ENCODE data around the gene ACVR1. TPM values are rescaled to one million over a fixed set of nuclear protein-coding genes. Genes with fewer than 3 reads are reported as not detected.
"Not testable (repeated sequence)": the region's sequence is repeated elsewhere in the genome, so short reads cannot be mapped to it uniquely, and the experiment has no call there.

Gene ACVR1
- total and polyA plus RNA-seq, 5 donors from 2014 or later: 14.1 to 64.2 (median 19.4) TPM

DNA sequence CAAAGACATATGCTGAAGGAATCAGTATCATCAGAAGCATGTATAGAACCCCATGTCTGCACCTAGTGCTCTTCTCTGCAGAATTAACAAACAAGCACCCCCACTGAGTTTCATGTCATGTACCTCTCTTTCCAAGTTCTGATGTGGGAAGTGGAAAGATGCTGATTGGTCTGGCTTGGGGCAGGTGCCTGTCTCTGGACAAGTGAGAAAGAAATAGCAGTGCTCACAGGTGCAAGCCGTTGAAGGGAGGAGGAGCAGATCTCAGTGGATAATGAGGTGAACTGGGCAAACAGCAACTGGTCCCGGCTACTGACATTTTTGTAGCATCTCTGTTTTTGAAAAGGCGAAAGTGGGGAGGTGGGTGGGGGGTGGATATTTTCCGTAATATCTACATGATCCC is 17.5 kb upstream of the ACVR1 start:
- peaks cover 3% of the 10 kb centered on the region for H3K36me3 Mint-ChIP-seq
- ATAC-seq (ENCODE audit: low read depth in 2 of 2): no peak
- Histone ChIP-seq H3K4me1 (ENCODE audit: control insufficient read depth, insufficient read depth, low read length, poor library complexity, severe bottlenecking) (peaks cover 82% of the 10 kb centered on the region), H3K36me3 (ENCODE audit: control insufficient read depth, insufficient read depth, low read length) (no peaks in the 10 kb centered on the region), H3K27ac (ENCODE audit: insufficient read depth, low read length, poor library complexity, severe bottlenecking) (no peak overlapping the region), H3K4me3 (ENCODE audit: low read depth, low read length) (no peak overlapping the region), H3K27me3 (ENCODE audit: control insufficient read depth, insufficient read depth, low read length) (no peaks in the 10 kb centered on the region), H3K9me3 (ENCODE audit: control insufficient read depth in 2 of 2, low read length in 2 of 2) (no peaks in the 10 kb centered on the region)
- peak overlapping the region in 3 of 4 donors; percentile 25 to 62 (median 46) for H3K4me3 Mint-ChIP-seq
- H3K9me3 Mint-ChIP-seq: no peaks in the 10 kb centered on the region
- peaks cover 25 to 85% (median 59%) of the 10 kb centered on the region in 4 donors for H3K4me1 Mint-ChIP-seq
- no peak for DNase-seq
- H3K27ac Mint-ChIP-seq: peak overlapping the region in 2 of 3 donors; percentile 40 to 88
- H3K27me3 Mint-ChIP-seq: no peaks in the 10 kb centered on the region

DNA sequence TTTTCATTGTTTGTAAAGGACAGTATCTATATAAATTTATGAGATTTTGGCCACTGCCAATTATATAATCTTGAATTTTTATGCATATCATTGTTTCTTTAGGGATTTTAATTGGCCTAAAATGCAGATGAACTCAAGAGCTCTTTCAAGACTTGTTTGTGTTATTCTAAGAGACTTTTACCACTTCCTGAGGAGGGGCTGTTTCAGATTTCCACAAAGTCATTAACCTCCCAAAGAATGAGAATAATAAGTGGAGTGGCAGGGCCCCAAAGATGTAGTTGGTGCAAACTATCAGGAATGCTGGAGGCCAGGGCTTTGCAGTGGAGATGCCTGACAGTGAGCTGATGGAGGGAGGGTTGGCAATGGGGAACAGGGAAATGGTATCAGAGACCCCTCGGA is 15.5 kb upstream of the ACVR1 start:
- peak in 1 of 3 donors; percentile 69 for DNase-seq

DNA sequence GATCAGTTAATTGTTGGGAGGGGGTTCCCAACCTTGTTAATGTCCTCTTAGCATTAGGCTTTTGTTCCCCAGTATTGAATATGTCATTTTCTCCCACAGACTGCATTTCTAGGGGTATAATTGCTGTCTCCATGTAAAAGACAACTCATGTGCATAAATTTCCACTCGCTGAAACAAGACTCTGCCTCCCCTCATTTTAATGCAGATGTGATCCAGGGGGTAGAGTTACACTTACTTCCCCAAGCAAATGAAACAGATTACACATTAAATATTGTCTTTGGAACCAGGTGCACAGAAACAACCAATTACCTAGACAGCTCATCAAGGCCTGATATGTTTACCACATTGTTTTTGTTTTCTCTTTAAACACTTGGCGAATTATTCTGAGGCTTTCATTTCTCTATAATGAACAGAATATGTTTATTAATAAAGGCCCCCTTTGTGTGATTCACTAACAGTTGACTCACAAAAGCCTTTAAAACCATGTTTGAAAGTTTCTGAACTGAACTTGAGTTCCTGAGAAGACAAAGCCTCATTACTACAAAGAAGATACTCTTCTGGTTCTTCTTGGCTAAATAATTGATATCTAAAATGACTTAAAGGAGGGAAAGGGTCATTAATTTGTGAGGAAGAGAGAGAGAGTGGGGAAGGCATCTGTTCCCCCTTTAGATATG is 15.0 kb upstream of the ACVR1 start:
- Mint-ChIP-seq H3K27me3 (no peaks in the 10 kb centered on the region), H3K4me1 (peaks cover 20 to 65% (median 43%) of the 10 kb centered on the region in 4 donors), H3K4me3 (peak overlapping the region; percentile 57 to 95 (median 84)), H3K27ac (peak overlapping the region; percentile 90 to 99 (median 96)), H3K9me3 (no peaks in the 10 kb centered on the region), H3K36me3 (peaks cover 4% of the 10 kb centered on the region)
- H3K9me3 ChIP-seq (ENCODE audit: control insufficient read depth in 2 of 2, low read length in 2 of 2): no peaks in the 10 kb centered on the region
- H3K36me3 ChIP-seq (ENCODE audit: control insufficient read depth, insufficient read depth, low read length): no peaks in the 10 kb centered on the region
- ATAC-seq (ENCODE audit: low read depth in 2 of 2) (peak in 1 of 2 donors; percentile 10), DNase-seq (no peak)
- no peaks in the 10 kb centered on the region for H3K27me3 ChIP-seq (ENCODE audit: control insufficient read depth, insufficient read depth, low read length)
- peak overlapping the region; percentile 66 for H3K4me3 ChIP-seq (ENCODE audit: low read depth, low read length)
- H3K27ac ChIP-seq (ENCODE audit: insufficient read depth, low read length, poor library complexity, severe bottlenecking): peak overlapping the region; percentile 56
- H3K4me1 ChIP-seq (ENCODE audit: control insufficient read depth, insufficient read depth, low read length, poor library complexity, severe bottlenecking): peaks cover 57% of the 10 kb centered on the region

More for the DNA sequence above, 15.5 kb upstream of the ACVR1 start:
- Mint-ChIP-seq H3K36me3 (peaks cover 4% of the 10 kb centered on the region), H3K9me3 (no peaks in the 10 kb centered on the region), H3K4me3 (peak overlapping the region; percentile 57 to 95 (median 84)), H3K4me1 (peaks cover 20 to 70% (median 48%) of the 10 kb centered on the region in 4 donors), H3K27ac (peak overlapping the region; percentile 90 to 99 (median 96)), H3K27me3 (no peaks in the 10 kb centered on the region)
- Histone ChIP-seq H3K27ac (ENCODE audit: insufficient read depth, low read length, poor library complexity, severe bottlenecking) (peak overlapping the region; percentile 56), H3K9me3 (ENCODE audit: control insufficient read depth in 2 of 2, low read length in 2 of 2) (no peaks in the 10 kb centered on the region), H3K36me3 (ENCODE audit: control insufficient read depth, insufficient read depth, low read length) (no peaks in the 10 kb centered on the region), H3K27me3 (ENCODE audit: control insufficient read depth, insufficient read depth, low read length) (no peaks in the 10 kb centered on the region), H3K4me1 (ENCODE audit: control insufficient read depth, insufficient read depth, low read length, poor library complexity, severe bottlenecking) (peaks cover 62% of the 10 kb centered on the region), H3K4me3 (ENCODE audit: low read depth, low read length) (peak overlapping the region; percentile 66)
- peak in 1 of 2 donors; percentile 38 for ATAC-seq (ENCODE audit: low read depth in 2 of 2)

DNA sequence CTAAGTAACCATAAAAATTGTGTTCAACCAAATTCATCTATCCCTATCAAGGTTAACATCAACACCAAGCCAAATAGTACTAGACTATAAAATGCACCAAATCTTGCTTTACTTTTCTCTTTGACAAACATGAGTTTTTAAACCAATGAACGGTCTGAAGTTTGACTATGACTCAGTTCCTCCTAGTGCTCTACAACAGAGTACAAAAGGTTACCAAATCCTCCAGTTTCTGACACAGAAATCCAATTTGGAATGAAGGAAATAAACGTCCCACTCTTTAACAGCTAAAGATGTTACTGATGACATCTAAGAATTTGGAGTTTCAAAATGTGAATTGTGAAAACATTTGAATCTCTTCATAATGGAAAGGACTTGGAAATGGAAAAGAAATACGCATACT is 11.8 kb upstream of the ACVR1 start:
- Histone ChIP-seq H3K4me1 (ENCODE audit: control insufficient read depth, insufficient read depth, low read length, poor library complexity, severe bottlenecking) (peaks cover 29% of the 10 kb centered on the region), H3K27ac (ENCODE audit: insufficient read depth, low read length, poor library complexity, severe bottlenecking) (no peak overlapping the region), H3K4me3 (ENCODE audit: low read depth, low read length) (no peak overlapping the region), H3K27me3 (ENCODE audit: control insufficient read depth, insufficient read depth, low read length) (no peaks in the 10 kb centered on the region), H3K9me3 (ENCODE audit: control insufficient read depth in 2 of 2, low read length in 2 of 2) (no peaks in the 10 kb centered on the region), H3K36me3 (ENCODE audit: control insufficient read depth, insufficient read depth, low read length) (no peaks in the 10 kb centered on the region)
- DNase-seq (no peak), ATAC-seq (ENCODE audit: low read depth in 2 of 2) (no peak)
- Mint-ChIP-seq H3K4me3 (no peak overlapping the region), H3K4me1 (peaks cover 15 to 43% (median 28%) of the 10 kb centered on the region in 4 donors), H3K27ac (peak overlapping the region in 1 of 3 donors; percentile 13), H3K36me3 (peaks cover 7% of the 10 kb centered on the region), H3K27me3 (no peaks in the 10 kb centered on the region), H3K9me3 (no peaks in the 10 kb centered on the region)

DNA sequence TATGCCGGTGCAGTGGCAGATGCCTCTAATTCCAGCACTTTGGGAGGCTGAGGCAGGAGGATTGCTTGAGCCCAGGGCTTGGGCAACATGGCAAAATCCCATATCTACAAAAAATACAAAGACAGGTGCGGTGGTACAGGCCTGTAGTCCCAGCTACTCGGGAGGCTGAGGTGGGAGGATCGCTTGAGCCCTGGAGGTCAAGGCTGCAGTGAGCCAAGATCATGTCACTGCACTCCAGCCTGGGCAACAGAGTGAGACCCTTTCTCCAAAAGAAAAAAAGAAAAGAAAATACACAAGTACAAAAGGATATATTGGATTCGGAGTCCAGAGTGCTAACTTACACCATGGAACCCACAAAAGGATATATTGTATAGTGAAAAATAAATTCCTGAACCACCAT is 8.4 kb upstream of the ACVR1 start:
- H3K4me3 Mint-ChIP-seq; H3K27ac ChIP-seq (ENCODE audit: insufficient read depth, low read length, poor library complexity, severe bottlenecking); H3K27me3 Mint-ChIP-seq; H3K36me3 ChIP-seq (ENCODE audit: control insufficient read depth, insufficient read depth, low read length); ATAC-seq (ENCODE audit: low read depth in 2 of 2); H3K9me3 ChIP-seq (ENCODE audit: control insufficient read depth in 2 of 2, low read length in 2 of 2); H3K9me3 Mint-ChIP-seq; H3K27ac Mint-ChIP-seq; H3K4me3 ChIP-seq (ENCODE audit: low read depth, low read length); DNase-seq; H3K27me3 ChIP-seq (ENCODE audit: control insufficient read depth, insufficient read depth, low read length); H3K36me3 Mint-ChIP-seq: not testable (repeated sequence)
- H3K4me1 ChIP-seq (ENCODE audit: control insufficient read depth, insufficient read depth, low read length, poor library complexity, severe bottlenecking): peaks cover 14% of the 10 kb centered on the region
- peaks cover 0 to 27% (median 11%) of the 10 kb centered on the region in 4 donors for H3K4me1 Mint-ChIP-seq

DNA sequence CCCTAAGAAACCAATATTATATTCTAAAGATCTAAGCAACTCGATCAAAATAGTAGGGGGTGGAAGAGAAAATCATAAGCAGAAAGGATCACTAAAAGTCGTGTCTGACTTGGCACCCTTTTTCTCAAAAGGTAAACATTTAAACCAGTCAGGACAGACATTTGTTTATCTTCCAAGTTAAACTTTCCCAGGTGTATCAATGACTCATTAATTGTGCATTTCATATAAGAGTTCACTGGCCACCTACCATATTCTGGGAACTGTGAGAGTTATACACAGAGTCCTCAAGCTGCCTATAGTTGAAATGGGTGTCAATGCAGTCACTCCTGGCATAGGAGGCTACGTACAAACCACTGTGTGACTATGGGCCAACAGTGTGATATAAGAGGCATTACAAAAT is 4.8 kb upstream of the ACVR1 start:
- ATAC-seq (ENCODE audit: low read depth in 2 of 2) (no peak), DNase-seq (no peak)
- no peak overlapping the region for H3K4me3 ChIP-seq (ENCODE audit: low read depth, low read length)
- Mint-ChIP-seq H3K4me1 (peaks cover 8 to 45% (median 32%) of the 10 kb centered on the region in 4 donors), H3K27ac (no peak overlapping the region), H3K27me3 (no peaks in the 10 kb centered on the region), H3K9me3 (no peaks in the 10 kb centered on the region), H3K4me3 (no peak overlapping the region), H3K36me3 (peaks cover 9% of the 10 kb centered on the region)
- no peak overlapping the region for H3K27ac ChIP-seq (ENCODE audit: insufficient read depth, low read length, poor library complexity, severe bottlenecking)
- H3K27me3 ChIP-seq (ENCODE audit: control insufficient read depth, insufficient read depth, low read length): no peaks in the 10 kb centered on the region
- H3K36me3 ChIP-seq (ENCODE audit: control insufficient read depth, insufficient read depth, low read length): no peaks in the 10 kb centered on the region
- no peaks in the 10 kb centered on the region for H3K9me3 ChIP-seq (ENCODE audit: control insufficient read depth in 2 of 2, low read length in 2 of 2)
- peaks cover 38% of the 10 kb centered on the region for H3K4me1 ChIP-seq (ENCODE audit: control insufficient read depth, insufficient read depth, low read length, poor library complexity, severe bottlenecking)

DNA sequence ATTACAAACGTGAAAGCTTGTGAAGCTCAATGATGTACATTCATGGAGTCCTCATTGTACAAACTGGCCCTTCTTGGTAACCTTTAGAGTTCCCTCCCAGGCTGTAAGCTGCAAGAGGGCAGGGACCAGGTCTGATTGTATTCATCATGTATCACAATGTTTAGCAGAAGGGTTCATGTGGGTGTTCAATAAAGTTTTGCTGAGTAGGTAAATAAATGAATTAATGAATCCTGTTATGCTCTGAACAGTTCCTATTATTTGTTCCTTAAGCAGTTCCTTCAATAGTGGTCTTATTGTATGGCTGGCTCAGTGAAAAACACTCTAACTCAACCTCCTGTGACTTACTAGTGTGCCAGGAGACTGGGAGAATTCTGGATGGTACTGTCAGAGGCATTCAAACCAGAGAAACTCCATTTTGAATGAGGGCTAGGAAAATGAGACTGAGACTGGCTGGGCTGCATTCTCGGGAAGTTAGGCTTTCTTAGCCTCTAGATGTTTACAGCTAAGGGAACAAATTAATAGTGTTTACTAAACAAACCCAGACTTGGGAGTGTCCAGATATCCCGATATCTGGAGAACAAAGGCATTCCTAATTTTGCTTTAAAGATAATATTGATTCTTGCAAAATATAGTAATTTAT is 1.8 kb upstream of the ACVR1 start:
- Mint-ChIP-seq H3K36me3 (peaks cover 5% of the 10 kb centered on the region), H3K27me3 (no peaks in the 10 kb centered on the region), H3K9me3 (no peaks in the 10 kb centered on the region), H3K27ac (peak overlapping the region; percentile 41 to 84 (median 83)), H3K4me3 (peak overlapping the region; percentile 89 to 99 (median 91)), H3K4me1 (peaks cover 20 to 64% (median 52%) of the 10 kb centered on the region in 4 donors)
- H3K36me3 ChIP-seq (ENCODE audit: control insufficient read depth, insufficient read depth, low read length): no peaks in the 10 kb centered on the region
- H3K4me3 ChIP-seq (ENCODE audit: low read depth, low read length): peak overlapping the region; percentile 97
- no peak for DNase-seq
- no peaks in the 10 kb centered on the region for H3K27me3 ChIP-seq (ENCODE audit: control insufficient read depth, insufficient read depth, low read length)
- ATAC-seq (ENCODE audit: low read depth in 2 of 2): no peak
- H3K4me1 ChIP-seq (ENCODE audit: control insufficient read depth, insufficient read depth, low read length, poor library complexity, severe bottlenecking): peaks cover 53% of the 10 kb centered on the region
- H3K27ac ChIP-seq (ENCODE audit: insufficient read depth, low read length, poor library complexity, severe bottlenecking): peak overlapping the region; percentile 76
- H3K9me3 ChIP-seq (ENCODE audit: control insufficient read depth in 2 of 2, low read length in 2 of 2): no peaks in the 10 kb centered on the region

All from CD4-positive, CD25-positive, alpha-beta regulatory T cell (primary cell).